Inflammatory macrophage treated with lipopolysaccharide for 4 hours (primary cell): ENCODE measurements around the gene SLC9A1.

Source experiments
- DNase-seq: peaks from one replicate; pipeline ENCODE4 v3.0.0-alpha.2; 2020

Gene SLC9A1

GRCh38 chr1:27150183-27150582 lies 4.7 kb downstream of the SLC9A1 start:
- DNase-seq: no peak

GRCh38 chr1:27149762-27150113 lies 5.2 kb downstream of the SLC9A1 start:
- no peak for DNase-seq

- peak; percentile 51 for DNase-seq
Observed at GRCh38 chr1:27149084-27149761, 5.7 kb downstream of the SLC9A1 start.

GRCh38 chr1:27148591-27148990 lies 6.3 kb downstream of the SLC9A1 start:
- no peak for DNase-seq

GRCh38 chr1:27147842-27148518 lies 6.9 kb downstream of the SLC9A1 start:
- DNase-seq: no peak

GRCh38 chr1:27145934-27146354 lies 9.0 kb downstream of the SLC9A1 start:
- no peak for DNase-seq

GRCh38 chr1:27144920-27145661 lies 9.8 kb downstream of the SLC9A1 start:
- no peak for DNase-seq

GRCh38 chr1:27144049-27144748 lies 10.7 kb downstream of the SLC9A1 start:
- DNase-seq: no peak

GRCh38 chr1:27143401-27143800 lies 11.5 kb downstream of the SLC9A1 start:
- DNase-seq: no peak

- no peak for DNase-seq
Observed at GRCh38 chr1:27142464-27142863, 12.5 kb downstream of the SLC9A1 start.

- DNase-seq: no peak
Observed at GRCh38 chr1:27141266-27142003, 13.5 kb downstream of the SLC9A1 start.

- no peak for DNase-seq
Observed at GRCh38 chr1:27139980-27140379, 14.9 kb downstream of the SLC9A1 start.

GRCh38 chr1:27138927-27139326 lies 16.0 kb downstream of the SLC9A1 start:
- no peak for DNase-seq

- no peak for DNase-seq
Observed at GRCh38 chr1:27138368-27138767, 16.6 kb downstream of the SLC9A1 start.

- DNase-seq: peak; percentile 59
Observed at GRCh38 chr1:27137544-27138075, 17.3 kb downstream of the SLC9A1 start.

- DNase-seq: peak; percentile 84
Observed at GRCh38 chr1:27136998-27137542, 17.9 kb downstream of the SLC9A1 start.

GRCh38 chr1:27136236-27136551 lies 18.7 kb downstream of the SLC9A1 start:
- peak; percentile 72 for DNase-seq

- DNase-seq: peak; percentile 64
Observed at GRCh38 chr1:27135541-27136235, 19.2 kb downstream of the SLC9A1 start.

- peak; percentile 83 for DNase-seq
Observed at GRCh38 chr1:27133991-27134390, 20.9 kb downstream of the SLC9A1 start.

GRCh38 chr1:27133158-27133557 lies 21.8 kb downstream of the SLC9A1 start:
- DNase-seq: no peak

- no peak for DNase-seq
Observed at GRCh38 chr1:27132624-27133023, 22.3 kb downstream of the SLC9A1 start.

GRCh38 chr1:27132147-27132546 lies 22.8 kb downstream of the SLC9A1 start:
- DNase-seq: peak; percentile 32
